HG02981 (cell line): Measurements from ENCODE around the gene RAB44.
"Not testable (repeated sequence)": the region's sequence is repeated elsewhere in the genome, so short reads cannot be mapped to it uniquely, and the experiment has no call there.

Experiments
- ATAC-seq: cut with Tn5 transposase; IDR thresholded peaks from one replicate; pipeline ENCODE4 v1.9.1; 2021; ENCODE audit warnings: mild to moderate bottlenecking, moderate library complexity; ENCODE audit not compliant: unreplicated experiment

RAB44 gene

GRCh38 chr6:36703982-36704381 is 6.4 kb downstream of the RAB44 start:
- ATAC-seq, result no peak

GRCh38 chr6:36704961-36705577 is 7.4 kb downstream of the RAB44 start:
- not testable (repeated sequence) for ATAC-seq

GRCh38 chr6:36706339-36706738 is 8.7 kb downstream of the RAB44 start:
- no peak for ATAC-seq

- no peak for ATAC-seq
These were observed 15.2 kb downstream of the RAB44 start for GRCh38 chr6:36712816-36713215.

- no peak for ATAC-seq
These were observed 16.2 kb downstream of the RAB44 start for GRCh38 chr6:36713846-36714245.

GRCh38 chr6:36714511-36714910 is 16.9 kb downstream of the RAB44 start:
- ATAC-seq, result no peak

- no peak for ATAC-seq
These were observed 17.8 kb downstream of the RAB44 start for GRCh38 chr6:36715469-36715868.

GRCh38 chr6:36716476-36717093 is 19.0 kb downstream of the RAB44 start:
- ATAC-seq, result no peak

GRCh38 chr6:36717231-36717825 is 19.7 kb downstream of the RAB44 start:
- no peak for ATAC-seq

- no peak for ATAC-seq
These were observed 20.4 kb downstream of the RAB44 start for GRCh38 chr6:36717871-36718540.

- no peak for ATAC-seq
These were observed 20.9 kb downstream of the RAB44 start for GRCh38 chr6:36718560-36718959.

- no peak for ATAC-seq
These were observed 21.5 kb downstream of the RAB44 start for GRCh38 chr6:36719126-36719525.

GRCh38 chr6:36720251-36721141 is 22.9 kb downstream of the RAB44 start:
- ATAC-seq, result no peak

- no peak for ATAC-seq
These were observed 23.9 kb downstream of the RAB44 start for GRCh38 chr6:36721369-36722140.

- ATAC-seq, result no peak
These were observed 24.7 kb downstream of the RAB44 start for GRCh38 chr6:36722365-36722764.

GRCh38 chr6:36722879-36723278 is 25.3 kb downstream of the RAB44 start:
- no peak for ATAC-seq

GRCh38 chr6:36723992-36724391 is 26.4 kb downstream of the RAB44 start:
- ATAC-seq, result not testable (repeated sequence)

GRCh38 chr6:36724514-36725390 is 27.1 kb downstream of the RAB44 start:
- ATAC-seq, result no peak

GRCh38 chr6:36725581-36725980 is 28.0 kb downstream of the RAB44 start:
- no peak for ATAC-seq
